Activated effector memory CD4-positive, alpha-beta T cell treated with Interleukin-2 at 50 U/mL for 16 hours (primary cell): ENCODE data around the gene PTX3.

Source experiments
- DNase-seq: peaks from one replicate; pipeline ENCODE4 v3.0.0-alpha.2; 2020

Gene PTX3

GRCh38 chr3:157436583-157437291, at the start of gene PTX3:
Gene PTX3 (plus strand): TSS chr3:157436850. CDS start chr3:157436934, 84 bp downstream.
- DNase-seq, result no peak

- DNase-seq, result no peak
Measured at GRCh38 chr3:157387708-157388435, 48.8 kb upstream of the PTX3 start.

- DNase-seq, result no peak
Measured at GRCh38 chr3:157388976-157389375, 47.7 kb upstream of the PTX3 start.

GRCh38 chr3:157390713-157391515, 45.7 kb upstream of the PTX3 start:
- DNase-seq, result no peak

DNA sequence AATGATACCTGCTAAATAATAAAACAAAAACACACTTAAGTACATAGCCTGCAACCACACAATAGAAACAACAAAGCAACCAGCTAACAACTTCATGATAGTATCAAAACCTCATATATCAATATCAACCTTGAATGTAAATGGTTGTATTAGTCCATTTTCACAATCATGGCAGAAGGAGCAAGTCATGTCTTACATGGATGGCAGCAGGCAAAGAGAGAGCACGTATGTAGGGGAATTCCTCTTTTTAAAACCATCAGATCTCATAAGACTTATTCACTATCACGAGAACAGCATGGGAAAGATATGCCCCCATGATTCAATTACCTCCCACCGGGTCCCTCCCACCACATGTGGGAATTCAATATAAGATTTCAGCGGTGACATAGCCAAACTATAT, 44.5 kb upstream of the PTX3 start:
- no peak for DNase-seq

DNA sequence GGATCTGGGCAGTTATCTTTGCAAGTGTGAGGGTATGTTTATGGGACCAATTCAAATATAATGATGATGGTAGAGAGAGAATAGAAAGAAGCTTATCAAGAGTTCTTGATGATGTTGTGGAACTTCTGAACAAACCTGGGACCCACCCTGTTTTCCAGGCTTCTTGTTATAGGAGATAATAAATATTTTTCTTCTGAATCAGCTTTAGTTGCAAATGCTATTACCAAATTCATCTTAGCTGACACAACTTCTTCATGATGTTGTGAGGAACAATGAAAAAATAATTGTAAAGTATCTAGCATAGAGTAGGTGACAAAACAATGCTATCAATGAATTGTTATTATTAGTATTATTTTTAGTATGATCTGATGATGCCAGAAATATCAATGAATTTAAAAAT, 43.5 kb upstream of the PTX3 start:
- DNase-seq, result no peak

GRCh38 chr3:157394411-157394810, 42.2 kb upstream of the PTX3 start:
- DNase-seq, result no peak

- DNase-seq, result no peak
Measured at GRCh38 chr3:157398598-157398997, 38.1 kb upstream of the PTX3 start.

DNA sequence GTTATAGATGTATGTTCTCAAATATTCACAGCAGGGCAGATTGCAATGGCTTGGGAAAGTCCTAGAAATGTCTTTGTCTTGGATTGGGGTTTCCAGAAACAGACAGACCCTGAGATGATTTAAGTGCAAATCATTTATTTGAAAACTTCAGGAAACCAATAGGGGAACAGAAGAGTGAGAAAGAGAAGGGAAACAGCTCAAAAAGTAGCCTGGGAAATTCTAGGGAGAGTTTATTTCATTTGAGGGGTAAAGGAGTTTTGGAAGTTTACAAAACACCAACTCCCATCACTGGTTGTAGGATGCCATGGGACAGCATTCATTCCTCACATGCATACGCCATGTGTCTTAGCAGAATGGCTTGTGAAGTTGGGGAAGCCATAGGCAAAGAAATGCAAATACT, 32.3 kb upstream of the PTX3 start:
- no peak for DNase-seq

DNA sequence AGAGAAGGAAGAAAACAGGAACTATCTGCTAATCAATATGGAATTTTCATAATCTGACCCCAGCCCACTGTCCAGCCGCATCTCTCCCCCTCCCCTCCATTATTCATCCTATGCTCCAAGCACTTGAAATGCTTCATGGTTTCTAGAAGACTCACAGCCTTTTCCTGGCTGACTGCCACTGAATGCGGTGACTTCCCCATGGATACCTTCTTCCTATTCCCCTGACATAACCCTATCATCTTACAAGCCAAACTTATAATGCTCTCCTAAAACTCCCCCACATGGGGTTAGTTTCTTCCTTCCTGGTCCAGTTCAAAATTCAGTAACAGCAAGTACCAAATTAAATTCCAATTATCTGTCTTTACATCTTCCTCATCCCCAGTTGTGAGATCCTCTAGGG, 31.2 kb upstream of the PTX3 start:
- DNase-seq, result no peak

DNA sequence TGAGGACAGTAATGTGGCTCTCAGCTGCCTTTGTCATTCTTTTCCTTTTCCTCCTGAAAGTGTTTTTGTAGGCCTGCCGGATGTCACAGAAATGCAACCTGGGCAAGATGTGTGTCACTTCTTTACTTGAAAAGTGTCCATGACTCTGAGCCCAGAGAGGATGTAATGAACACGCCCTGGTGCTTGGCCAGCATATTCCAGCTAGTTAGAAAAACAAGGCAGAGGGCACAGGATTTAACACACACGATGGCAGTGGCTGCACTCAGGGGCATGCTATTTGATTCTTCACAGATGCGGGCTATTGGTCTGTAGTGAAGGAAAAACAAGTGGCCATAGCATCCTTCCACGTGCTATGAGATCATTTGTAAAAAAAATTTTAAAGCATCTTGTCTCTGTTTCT, 30.3 kb upstream of the PTX3 start:
- no peak for DNase-seq

GRCh38 chr3:157407769-157408168, 28.9 kb upstream of the PTX3 start:
- no peak for DNase-seq

DNA sequence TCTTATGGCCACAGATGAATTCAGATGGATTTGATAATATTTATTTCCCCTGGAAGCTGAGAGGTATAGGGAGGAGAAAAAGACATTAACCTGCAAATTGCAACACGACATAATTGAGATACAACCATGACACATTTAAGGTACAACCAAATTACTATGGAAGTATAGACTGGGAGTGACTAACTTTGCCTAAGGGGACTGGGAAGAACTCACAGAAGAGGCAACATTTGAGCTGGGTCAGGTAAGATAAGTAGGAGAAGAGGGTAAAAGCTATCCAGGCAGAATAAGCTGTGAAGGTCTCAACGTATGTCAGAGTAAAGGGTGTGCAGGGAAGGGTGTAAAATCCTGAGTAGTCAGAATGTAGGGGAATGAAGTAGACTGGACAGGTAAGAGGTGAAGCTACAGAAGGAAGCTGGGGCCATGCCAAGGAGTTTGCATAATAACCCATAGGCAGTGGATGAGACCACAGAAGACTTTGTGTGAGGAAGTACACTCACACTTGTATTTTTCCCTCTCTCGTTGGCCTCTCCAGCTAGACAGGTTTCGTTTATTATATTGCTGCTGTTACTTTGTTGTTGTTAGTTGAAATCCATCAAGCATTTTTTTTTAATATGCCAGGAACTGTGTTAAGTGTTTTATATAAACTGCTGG, 28.0 kb upstream of the PTX3 start:
- no peak for DNase-seq

- no peak for DNase-seq
Measured at GRCh38 chr3:157409516-157409915, 27.1 kb upstream of the PTX3 start.

- DNase-seq, result no peak
Measured at GRCh38 chr3:157410945-157411344, 25.7 kb upstream of the PTX3 start.

GRCh38 chr3:157412323-157412855, 24.3 kb upstream of the PTX3 start:
- DNase-seq, result no peak

- DNase-seq, result no peak
Measured at GRCh38 chr3:157414861-157415260, 21.8 kb upstream of the PTX3 start.

DNA sequence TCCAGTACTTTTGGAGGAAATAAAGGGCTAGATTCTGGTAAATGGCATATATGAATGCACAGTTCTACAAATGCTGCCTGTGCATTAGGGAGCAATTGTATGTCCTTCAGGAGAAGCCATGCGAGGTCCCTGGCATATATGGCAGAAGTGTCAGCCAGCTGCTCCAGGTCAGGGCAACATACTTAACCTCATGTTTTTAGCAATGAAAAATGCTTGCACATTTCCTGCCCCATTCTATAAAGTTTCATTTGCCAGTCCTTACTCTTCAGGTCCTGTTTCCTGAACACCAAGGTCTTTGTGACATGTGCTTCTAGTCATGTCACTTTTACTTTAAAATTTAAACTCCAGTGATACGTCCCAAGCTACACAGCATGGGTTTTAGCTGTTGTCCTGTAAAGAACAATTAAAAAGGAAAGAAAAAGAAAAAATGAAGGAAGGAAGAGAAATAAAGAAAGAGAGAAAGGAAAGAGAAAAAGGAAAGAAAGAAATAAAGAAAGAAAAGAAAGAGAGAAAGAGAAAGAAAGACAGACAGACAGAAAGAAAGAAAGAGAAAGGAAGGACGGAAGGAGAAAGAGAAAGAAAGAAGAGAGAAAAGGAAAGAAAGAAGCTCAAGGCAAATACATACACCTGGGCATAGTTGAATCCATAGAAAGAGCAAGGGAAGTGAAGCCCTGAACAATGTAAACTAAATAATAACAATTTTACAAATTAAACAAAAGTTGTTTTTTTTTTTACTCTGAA, 20.1 kb upstream of the PTX3 start:
- no peak for DNase-seq

DNA sequence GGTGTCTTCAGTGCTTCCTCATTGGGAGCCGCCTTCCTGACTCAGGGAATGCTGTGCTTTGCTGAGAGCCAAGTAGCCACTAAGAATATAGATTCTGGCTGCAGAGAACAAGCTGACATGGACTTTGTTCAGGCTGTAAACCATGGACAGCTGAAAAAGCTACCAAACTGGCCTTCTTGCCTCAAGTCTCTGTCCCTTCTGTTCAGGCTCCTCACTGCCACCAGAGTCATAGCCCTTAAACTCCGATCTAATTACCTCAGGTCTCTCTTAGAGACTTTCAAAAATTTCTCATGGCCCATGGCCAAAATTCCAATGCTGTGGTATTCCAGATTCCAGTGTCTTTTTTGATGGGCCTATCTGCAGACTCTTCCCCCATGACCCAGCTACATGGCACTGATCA, 19.4 kb upstream of the PTX3 start:
- DNase-seq, result no peak

GRCh38 chr3:157418104-157418503, 18.5 kb upstream of the PTX3 start:
- DNase-seq, result no peak

GRCh38 chr3:157420606-157421130, 16.0 kb upstream of the PTX3 start:
- DNase-seq, result no peak

DNA sequence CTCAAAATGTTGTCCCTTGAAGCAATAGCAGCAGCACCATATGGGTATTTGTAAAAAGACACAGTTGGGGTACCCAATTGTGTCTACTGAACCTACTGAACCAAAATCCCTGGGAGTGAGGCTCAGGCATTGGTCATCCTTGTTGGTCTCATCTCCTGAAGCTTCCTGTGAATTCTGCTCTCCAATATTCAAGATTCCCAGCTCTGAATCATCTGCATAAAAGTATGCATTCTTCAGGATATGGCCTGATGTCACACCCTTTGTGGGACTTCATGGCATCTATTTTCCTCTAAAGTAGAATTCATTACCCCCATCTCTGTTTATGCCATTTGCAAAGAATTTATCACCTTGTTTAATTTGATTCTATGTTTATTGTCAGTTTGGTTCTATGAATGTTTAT, 13.3 kb upstream of the PTX3 start:
- no peak for DNase-seq
